Left colon (tissue), 2 donors: ENCODE measurements around the gene RAET1E. TPM values are rescaled to one million over a fixed set of nuclear protein-coding genes. Genes with fewer than 3 reads are reported as not detected.
A peak's percentile ranks its signal among the peaks of the same experiment; 100 is the strongest.
"Not testable (repeated sequence)": the region's sequence is repeated elsewhere in the genome, so short reads cannot be mapped to it uniquely, and the experiment has no call there.

Experiments used
- ATAC-seq: fragments of 200-7000 bp; cut with Tn5 transposase; one replicate; pipeline ENCODE4 v1.9.1; 2020; ENCODE audit warnings: mild to moderate bottlenecking, moderate library complexity
- DNase-seq, 2 donors: peaks; one replicate each; pipeline ENCODE4 v3.0.0-alpha.2; 2020
- intact Hi-C, 2 donors: fragments of 100-400 bp; cut with DNase I in 1 of 2; cut with micrococcal nuclease in 1 of 2; formaldehyde crosslinking; loops; one replicate each; pipeline versions ENCODE4 v1.11.2 to v1.14.0; 2022; cut with DNase I, micrococcal nuclease
- total RNA-seq, 2 donors: library from RNA; stranded (reverse); fragmentation: NEBNext Ultra II Directional; extraction: Animal tissue kit (Norgen Biotek cat#: 25700); gene quantifications; one replicate each; pipeline ENCODE4 v1.2.1, GENCODE V29; 2021
- donor health status: DM: no; HTN: no; CAD: no.
- donor health status: DM: yes; HTN: yes; CAD: no.

The RAET1E gene
- total RNA-seq, 2 donors from 2014 or later, result 0.61 TPM; not detected in 1

- ATAC-seq, result no peak
- DNase-seq, result no peak
- intact Hi-C loops, result loop anchor here in 1 of 2 donors (10.0 kb wide), 1 partner anchor 71 kb away; no protein-coding TSS in a partner anchor
These were observed 35.5 kb upstream of the RAET1E start for GRCh38 chr6:149933461-149933860.

- no peak for DNase-seq
- ATAC-seq, result no peak
- intact Hi-C loops, result loop anchor here in 1 of 2 donors (10.0 kb wide), 1 partner anchor 72 kb away; no protein-coding TSS in a partner anchor
These were observed 35.1 kb upstream of the RAET1E start for GRCh38 chr6:149933036-149933435.

- no peak for ATAC-seq
- intact Hi-C loops, result loop anchor here in 1 of 2 donors (10.0 kb wide), 1 partner anchor 73 kb away; no protein-coding TSS in a partner anchor
- no peak for DNase-seq
These were observed 33.6 kb upstream of the RAET1E start for GRCh38 chr6:149931501-149931900.

GRCh38 chr6:149929422-149929821 is 31.5 kb upstream of the RAET1E start:
- DNase-seq (no peak), ATAC-seq (no peak)
- intact Hi-C loops, result loop anchor here (5.0 to 10.0 kb wide), 3 partner anchors 85 to 215 kb away; partner anchors contain the start of gene LATS1 (in 1 of the 2)

- DNase-seq, ATAC-seq: not testable (repeated sequence)
These were observed 29.1 kb upstream of the RAET1E start for GRCh38 chr6:149927025-149927424.

GRCh38 chr6:149925974-149926777 is 28.3 kb upstream of the RAET1E start:
- ATAC-seq (peak; percentile 89), DNase-seq (peak; percentile 87 to 95)
- intact Hi-C loops, result loop anchor here (5.0 to 10.0 kb wide), 3 partner anchors 81 to 211 kb away; partner anchors contain the start of gene LATS1 (in 1 of the 2)

More at GRCh38 chr6:149927025-149927424, 29.1 kb upstream of the RAET1E start:
- intact Hi-C loops, result loop anchor here (5.0 to 10.0 kb wide), 3 partner anchors 82 to 212 kb away; partner anchors contain the start of gene LATS1 (in 1 of the 2)

GRCh38 chr6:149925253-149925973 is 27.5 kb upstream of the RAET1E start:
- peak; percentile 48 for ATAC-seq
- intact Hi-C loops, result loop anchor here (5.0 to 10.0 kb wide), 3 partner anchors 81 to 211 kb away; partner anchors contain the start of gene LATS1 (in 1 of the 2)
- peak; percentile 49 for DNase-seq

- no peak for DNase-seq
- intact Hi-C loops, result loop anchor here (5.0 to 10.0 kb wide), 3 partner anchors 80 to 210 kb away; partner anchors contain the start of gene LATS1 (in 1 of the 2)
- ATAC-seq, result no peak
These were observed 27.0 kb upstream of the RAET1E start for GRCh38 chr6:149924933-149925252.

GRCh38 chr6:149924206-149924932 is 26.5 kb upstream of the RAET1E start:
- ATAC-seq (no peak), DNase-seq (no peak)
- intact Hi-C loops, result loop anchor here (10.0 kb wide), 2 partner anchors 80 to 210 kb away; partner anchors contain the start of gene LATS1 (in 1 of the 2)

- intact Hi-C loops, result loop anchor here (10.0 kb wide), 2 partner anchors 79 to 209 kb away; partner anchors contain the start of gene LATS1 (in 1 of the 2)
- ATAC-seq (no peak), DNase-seq (no peak)
These were observed 25.5 kb upstream of the RAET1E start for GRCh38 chr6:149923327-149923986.

GRCh38 chr6:149922642-149923326 is 24.9 kb upstream of the RAET1E start, which contains the start of gene RAET1G:
Gene RAET1G (minus strand): TSS chr6:149923121. CDS start chr6:149923010, 111 bp downstream.
- DNase-seq, result peak; percentile 88 to 92
- ATAC-seq, result peak; percentile 83
- intact Hi-C loops, result loop anchor here (10.0 kb wide), 2 partner anchors 78 to 208 kb away; partner anchors contain the start of gene LATS1 (in 1 of the 2)

- DNase-seq, result not testable (repeated sequence)
These were observed 24.2 kb upstream of the RAET1E start for GRCh38 chr6:149922091-149922490.

GRCh38 chr6:149921361-149921760 is 23.4 kb upstream of the RAET1E start:
- intact Hi-C loops, result loop anchor here (10.0 kb wide), 2 partner anchors 77 to 207 kb away; partner anchors contain the start of gene LATS1 (in 1 of the 2)
- ATAC-seq (no peak), DNase-seq (no peak)

More at GRCh38 chr6:149922091-149922490, 24.2 kb upstream of the RAET1E start:
- intact Hi-C loops, result loop anchor here (10.0 kb wide), 2 partner anchors 77 to 207 kb away; partner anchors contain the start of gene LATS1 (in 1 of the 2)
- ATAC-seq, result not testable (repeated sequence)

GRCh38 chr6:149919834-149920225 is 21.9 kb upstream of the RAET1E start:
- no peak for ATAC-seq
- DNase-seq, result no peak
- intact Hi-C loops, result loop anchor here (10.0 kb wide), 2 partner anchors 75 to 205 kb away; partner anchors contain the start of gene LATS1 (in 1 of the 2)

- DNase-seq, intact Hi-C loops, ATAC-seq: not testable (repeated sequence)
These were observed 21.4 kb upstream of the RAET1E start for GRCh38 chr6:149919126-149919833.
